HG03097 (cell line): ENCODE results near the gene PACSIN1.

Experiments used
- ATAC-seq: cut with Tn5 transposase; IDR thresholded peaks from one replicate; pipeline ENCODE4 v1.9.1; 2021; ENCODE audit not compliant: unreplicated experiment, low FRiP score

The PACSIN1 gene

DNA sequence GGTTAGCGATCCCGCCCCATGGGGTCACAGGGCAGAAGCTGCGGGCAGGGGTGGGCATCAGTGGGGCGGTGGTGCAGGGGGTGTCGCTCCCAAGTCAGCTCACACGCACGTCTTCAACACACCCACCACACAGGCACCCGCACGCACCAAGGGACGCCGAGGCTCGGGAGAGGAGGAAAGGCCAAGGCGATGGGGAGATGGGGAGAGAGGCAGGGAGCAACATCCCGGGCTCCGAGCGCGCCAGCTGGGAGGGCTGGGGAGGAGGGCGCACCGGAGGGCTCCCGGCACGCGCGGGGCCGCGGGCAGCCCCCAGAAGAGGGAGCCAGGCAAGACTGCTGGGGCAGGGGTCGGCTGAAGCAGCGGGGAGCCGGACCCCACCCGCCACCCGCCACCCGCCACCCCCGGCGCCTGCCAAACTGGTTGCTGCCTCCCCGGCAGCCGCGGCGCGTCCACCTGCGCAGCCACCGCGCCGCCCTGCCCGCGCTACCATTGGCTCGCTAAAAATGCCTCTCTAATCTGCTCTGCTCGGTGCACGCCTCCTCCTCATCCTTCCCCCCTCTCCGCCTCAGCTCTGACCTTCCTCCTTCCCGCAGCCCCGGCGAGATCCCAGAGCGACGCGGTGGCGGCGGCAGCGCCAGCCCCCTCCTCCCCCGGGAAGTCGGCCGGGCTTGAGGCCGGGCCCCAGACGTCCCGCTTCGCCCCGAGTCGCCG lies at the start of gene PACSIN1:
PACSIN1 (plus strand) TSS at position 546 of the 711 bp plus-strand sequence. CDS start 60,230 bp downstream, outside the sequence.
- ATAC-seq = no peak

- ATAC-seq = no peak
Observed at GRCh38 chr6:34416877-34417371, 49.0 kb upstream of the PACSIN1 start.

- no peak for ATAC-seq
Observed at GRCh38 chr6:34418367-34418766, 47.5 kb upstream of the PACSIN1 start.

DNA sequence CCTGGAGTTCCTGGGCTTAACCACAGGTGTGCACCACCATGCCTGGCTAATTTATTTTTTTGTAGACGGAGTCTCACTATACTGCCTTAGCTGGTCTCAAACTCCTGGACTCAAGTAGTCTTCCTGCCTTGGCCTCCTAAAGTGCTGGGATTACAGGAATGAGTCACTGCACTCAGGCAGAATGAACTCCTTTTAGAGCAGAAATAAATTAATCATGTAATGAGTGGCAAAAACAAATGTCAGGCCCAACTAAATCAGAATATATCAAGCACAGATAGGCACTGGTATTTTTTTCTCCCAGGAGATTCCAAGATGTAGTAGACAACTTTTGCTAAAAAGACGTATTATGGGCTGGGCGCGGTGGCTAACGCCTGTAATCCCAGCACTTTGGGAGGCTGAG lies 42.6 kb upstream of the PACSIN1 start:
- ATAC-seq = no peak

DNA sequence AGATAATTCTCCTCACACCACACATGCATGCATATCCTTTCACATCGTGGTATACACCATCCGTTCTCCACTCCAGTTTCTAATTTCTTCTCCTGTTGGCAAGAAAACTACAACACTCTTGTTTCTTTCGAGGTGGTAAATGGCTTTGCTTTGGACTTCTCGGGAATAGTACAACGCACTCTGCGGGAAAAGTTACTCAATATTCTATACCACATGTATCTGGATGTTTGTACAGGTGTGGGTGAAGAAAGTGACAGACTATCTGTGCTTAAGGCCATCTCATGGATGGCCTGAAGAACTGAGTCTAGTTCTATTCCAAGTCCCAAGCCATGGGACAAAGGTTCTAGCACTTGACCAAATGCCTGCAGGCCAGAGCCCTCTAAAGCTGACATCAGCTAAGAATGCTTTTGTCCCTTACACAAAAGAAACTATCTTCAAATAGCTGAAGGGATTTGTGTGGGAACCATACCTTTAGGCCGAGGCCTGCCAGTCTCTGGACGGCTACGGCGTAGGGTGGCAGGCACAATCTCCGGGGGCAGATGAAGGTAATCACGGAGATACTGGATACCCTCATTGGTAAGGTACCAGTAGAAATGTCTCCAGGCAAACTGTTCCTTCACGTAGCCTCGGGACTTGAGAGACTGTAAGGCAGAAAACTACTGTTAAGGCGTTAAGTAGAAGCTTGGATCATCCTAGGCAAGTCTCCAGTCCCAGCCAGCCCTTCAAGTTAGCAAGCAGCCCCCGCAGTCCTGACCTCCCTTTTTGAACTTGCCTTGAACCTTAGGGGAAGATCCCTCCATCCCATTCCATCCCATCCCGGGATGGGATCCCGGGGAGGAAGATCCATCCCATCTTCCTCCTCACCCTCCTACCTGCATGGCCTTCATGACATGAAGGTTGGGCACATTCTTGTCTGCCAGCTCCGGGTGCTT lies 41.4 kb upstream of the PACSIN1 start:
- no peak for ATAC-seq

GRCh38 chr6:34425132-34425497 lies 40.8 kb upstream of the PACSIN1 start:
- no peak for ATAC-seq

- peak; percentile 79 for ATAC-seq
Observed at GRCh38 chr6:34425498-34426410, 40.1 kb upstream of the PACSIN1 start, which contains the start of gene RPS10. Gene RPS10, minus strand, starts transcription at chr6:34426069. Its CDS starts 848 bp downstream, at chr6:34425221.

- no peak for ATAC-seq
Observed at GRCh38 chr6:34435916-34436315, 30.0 kb upstream of the PACSIN1 start.

- ATAC-seq = no peak
Observed at GRCh38 chr6:34436803-34437643, 28.9 kb upstream of the PACSIN1 start.

DNA sequence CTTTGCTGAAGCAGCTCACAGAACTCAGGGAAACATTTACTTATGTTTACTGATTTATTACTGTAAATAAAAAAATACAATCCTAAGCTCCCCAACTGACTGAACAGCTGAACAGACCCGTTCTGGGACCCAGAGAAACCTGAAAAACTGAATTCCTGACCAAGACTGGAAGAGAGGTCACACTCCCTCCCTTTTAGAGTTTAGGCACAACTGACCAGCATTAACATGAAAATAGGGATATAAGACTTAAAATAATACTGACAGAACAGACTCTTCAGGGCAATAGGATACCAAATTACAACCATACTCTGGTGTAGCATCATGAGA lies 28.3 kb upstream of the PACSIN1 start:
- no peak for ATAC-seq

DNA sequence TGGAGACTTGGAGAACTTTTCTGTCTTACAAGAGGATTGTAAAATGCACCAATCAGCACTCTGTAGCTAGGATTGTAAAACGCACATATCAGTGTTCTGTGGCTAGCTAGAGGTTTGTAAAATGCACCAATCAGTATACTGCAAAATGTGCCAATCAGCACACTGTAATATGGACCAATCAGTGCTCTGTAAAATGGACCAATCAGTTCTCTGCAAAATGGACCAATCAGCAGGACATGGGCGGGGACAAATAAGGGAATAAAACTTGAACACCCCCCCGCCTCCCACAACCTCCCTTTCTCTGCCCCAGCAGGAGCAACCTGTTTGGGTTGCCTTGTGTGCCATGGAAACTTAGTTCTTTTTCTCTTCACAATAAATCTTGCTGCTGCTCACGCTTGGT lies 27.2 kb upstream of the PACSIN1 start:
- ATAC-seq = no peak

DNA sequence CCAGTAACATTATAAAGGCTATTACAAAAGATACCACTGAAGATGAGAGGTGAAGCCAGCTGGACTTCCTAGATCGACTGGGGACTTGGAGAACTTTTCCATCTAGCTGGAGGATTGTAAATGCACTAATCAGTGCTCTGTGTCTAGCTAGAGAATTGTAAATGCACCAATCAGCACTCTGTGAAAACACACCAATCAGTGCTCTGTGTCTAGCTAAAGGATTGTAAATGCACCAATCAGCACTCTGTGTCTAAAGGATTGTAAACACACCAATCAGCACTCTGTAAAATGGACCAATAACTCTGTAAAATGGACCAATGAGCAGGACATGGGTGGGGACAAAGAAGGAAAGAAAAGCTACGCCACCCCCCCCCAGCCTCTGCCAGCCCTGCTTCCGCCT lies 26.4 kb upstream of the PACSIN1 start:
- no peak for ATAC-seq

GRCh38 chr6:34441526-34441925 lies 24.4 kb upstream of the PACSIN1 start:
- no peak for ATAC-seq

DNA sequence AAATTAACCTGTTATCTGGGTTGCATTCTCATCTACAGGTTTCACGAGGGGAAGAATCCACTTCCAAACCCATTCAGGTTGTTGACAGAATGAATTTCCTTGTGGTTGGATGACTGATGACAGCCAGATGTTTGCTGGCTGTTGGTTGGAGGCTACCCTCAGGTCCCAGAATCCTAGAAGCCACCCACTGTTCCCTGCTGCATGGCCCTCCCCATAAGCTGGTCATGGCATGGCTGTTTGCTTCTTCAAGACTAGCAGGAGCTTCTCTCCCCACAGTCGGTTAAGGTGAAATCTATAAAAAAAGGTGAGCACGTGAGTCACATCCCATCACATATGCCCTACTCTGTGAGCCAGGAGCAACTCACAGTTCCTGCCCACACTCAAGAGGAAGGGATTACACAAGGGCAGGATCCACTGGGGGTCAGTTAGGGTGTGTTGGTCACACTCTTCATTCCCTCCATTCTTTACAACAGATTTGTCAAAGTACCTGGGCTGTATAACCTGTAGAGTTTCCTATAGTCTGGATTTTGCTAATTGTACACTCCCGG lies 20.5 kb upstream of the PACSIN1 start:
- no peak for ATAC-seq

DNA sequence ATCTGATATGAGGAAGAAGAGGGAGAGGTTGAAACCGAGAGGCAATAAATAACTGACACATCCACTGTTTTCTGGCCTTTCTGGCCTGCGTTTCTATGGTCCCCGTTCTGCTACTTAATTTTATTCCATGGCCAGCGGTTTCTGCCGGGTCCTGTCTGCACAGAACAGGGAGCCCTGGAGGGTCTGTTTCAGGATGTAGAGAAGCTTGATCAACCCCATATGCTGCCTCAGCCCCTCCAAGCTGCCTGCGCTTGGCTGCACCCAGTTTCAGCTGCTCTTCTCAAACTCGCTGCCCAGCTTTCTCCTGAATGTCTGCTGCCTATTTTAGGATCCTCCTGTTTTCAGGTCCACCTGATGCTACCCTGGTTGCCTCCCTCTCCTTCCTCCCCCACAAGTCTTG lies 18.5 kb upstream of the PACSIN1 start:
- no peak for ATAC-seq

DNA sequence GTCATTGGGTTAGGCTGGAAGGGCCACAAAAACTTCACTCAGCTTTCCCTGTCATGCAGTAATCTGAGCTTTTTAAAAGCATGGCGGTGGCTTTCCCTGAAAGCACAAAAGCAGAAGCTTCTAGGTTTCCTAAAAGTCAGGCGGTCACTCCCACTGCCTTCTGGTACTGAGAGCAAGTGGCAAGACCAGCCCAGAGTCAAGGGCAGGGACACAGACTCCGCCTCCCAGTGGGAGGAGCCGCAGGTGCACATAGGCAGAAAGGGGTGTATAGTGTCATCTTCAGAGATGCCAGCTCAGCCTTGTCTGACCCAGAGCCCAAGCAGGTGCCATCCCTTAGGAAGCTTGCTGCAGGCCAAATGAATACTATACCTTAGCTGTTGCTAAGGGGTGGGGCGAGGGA lies 18.0 kb upstream of the PACSIN1 start:
- ATAC-seq = no peak

DNA sequence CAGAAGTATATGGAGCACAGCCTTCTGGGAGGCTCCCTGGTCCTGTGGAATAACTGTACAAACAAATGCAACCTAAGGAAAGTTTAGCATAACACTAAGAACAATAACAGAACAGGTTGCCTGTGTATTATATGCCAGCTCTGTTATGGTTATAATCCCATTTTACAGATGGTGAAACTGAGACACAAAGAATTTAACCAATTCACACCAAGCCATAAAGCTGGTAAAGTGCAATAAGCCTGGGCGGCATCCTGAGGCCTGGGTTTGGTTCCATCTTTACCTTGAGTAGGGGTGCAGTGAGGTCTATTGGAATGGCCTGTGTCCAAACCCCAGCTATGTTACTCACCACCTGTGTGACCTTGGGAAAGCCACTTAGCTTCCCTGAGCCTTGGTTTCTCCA lies 14.7 kb upstream of the PACSIN1 start:
- no peak for ATAC-seq

DNA sequence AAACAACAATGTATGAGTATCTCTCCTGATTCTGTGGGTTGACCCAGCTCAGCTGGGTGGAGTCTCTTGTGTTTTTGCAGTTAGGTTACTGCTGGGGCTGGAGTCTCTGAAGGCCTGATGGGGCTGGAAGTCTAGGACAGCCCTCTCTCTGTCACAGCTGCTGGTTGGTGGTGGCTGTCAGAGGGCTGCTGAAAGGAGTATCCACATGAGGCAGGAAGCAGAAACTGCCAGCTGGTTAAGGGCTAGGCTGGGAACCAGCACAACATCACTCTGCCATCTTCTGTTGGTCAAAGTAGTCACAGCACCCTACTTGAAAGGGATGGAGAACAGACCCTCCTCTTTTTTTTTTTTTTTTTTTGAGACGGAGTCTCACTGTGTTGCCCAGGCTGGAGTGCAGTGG lies 10.0 kb upstream of the PACSIN1 start:
- no peak for ATAC-seq

DNA sequence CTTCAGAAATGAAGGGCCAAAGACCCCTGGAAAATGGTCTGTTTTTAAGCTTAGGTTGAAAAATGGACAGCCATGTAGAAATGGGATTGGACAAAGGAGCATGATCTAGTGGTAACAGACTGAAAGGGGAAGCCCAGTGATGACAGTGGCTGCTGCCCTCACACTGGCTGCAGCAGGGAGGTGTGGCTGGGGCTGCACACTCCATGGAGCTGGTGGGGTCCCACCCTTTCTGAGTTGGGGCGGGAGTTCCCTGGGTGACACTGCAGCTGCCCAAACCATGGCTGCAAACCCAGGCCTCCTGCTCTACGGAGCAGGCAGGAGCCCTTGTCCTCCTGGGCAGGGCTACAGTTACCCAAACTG lies 8.5 kb upstream of the PACSIN1 start:
- ATAC-seq = no peak
